ENCODE measurements around the gene TSPAN17. TPM values are rescaled to one million over a fixed set of nuclear protein-coding genes. Genes with fewer than 3 reads are reported as not detected.

The TSPAN17 gene
- total and polyA plus RNA-seq, 7 experiments from 2014 or later: 16.5 to 47.6 (median 19.3) TPM

DNA sequence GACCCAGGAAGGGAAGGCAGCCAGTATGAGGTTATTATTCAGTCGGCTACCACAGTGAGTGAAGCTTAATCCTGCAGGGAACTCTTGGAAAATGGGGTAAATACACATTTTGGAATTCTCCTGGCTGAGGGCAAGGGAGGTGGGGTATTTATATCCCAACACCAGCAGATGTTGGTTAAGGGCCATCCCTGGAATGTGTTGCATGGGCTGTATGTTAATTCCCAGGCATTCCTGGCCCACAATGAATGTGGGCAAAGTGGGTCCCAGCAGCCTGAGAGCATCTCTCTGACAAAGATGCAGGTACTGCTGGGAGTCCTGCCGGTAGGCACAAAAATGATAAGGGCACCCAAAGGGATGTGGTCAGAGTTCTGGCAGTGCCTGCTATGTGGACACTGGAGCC is 34.4 kb upstream of the TSPAN17 start:
- H3K36me3 ChIP-seq (ENCODE audit: control insufficient read depth in 2 of 3, insufficient read depth in 3 of 3, low read length in 3 of 3): no peaks in the 10 kb centered on the region
- peaks cover 46 to 70% (median 53%) of the 10 kb centered on the region in 5 donors for H3K27me3 Mint-ChIP-seq
- no peak overlapping the region for H3K4me3 ChIP-seq (ENCODE audit: low read length)
- ChIA-PET CTCF (no interaction called here), POLR2A (no interaction called here)
- peaks cover 3 to 5% of the 10 kb centered on the region in 2 donors for H3K27me3 ChIP-seq (ENCODE audit: control insufficient read depth in 2 of 2, insufficient read depth in 2 of 2, low read length in 2 of 2)
- H3K4me3 Mint-ChIP-seq: no peak overlapping the region
- H3K4me1 ChIP-seq (ENCODE audit: control insufficient read depth in 2 of 2, insufficient read depth in 2 of 2, low read length in 2 of 2): peaks cover 3 to 4% of the 10 kb centered on the region in 2 donors
- H3K27ac ChIP-seq (ENCODE audit: low read depth, low read length): no peak overlapping the region
- peaks cover 0 to 7% (median 0%) of the 10 kb centered on the region in 11 donors for H3K9me3 Mint-ChIP-seq
- ATAC-seq (no peak), DNase-seq (no peak)
- intact Hi-C loops (cut with micrococcal nuclease): no loop called here
- H3K4me1 Mint-ChIP-seq: peaks cover 4 to 17% (median 12%) of the 10 kb centered on the region in 7 donors
- no peaks in the 10 kb centered on the region for H3K9me3 ChIP-seq (ENCODE audit: control insufficient read depth in 2 of 3, low read length in 3 of 3)
- H3K36me3 Mint-ChIP-seq: peaks cover 0 to 14% (median 3%) of the 10 kb centered on the region in 5 donors
- no peak overlapping the region for H3K27ac Mint-ChIP-seq

DNA sequence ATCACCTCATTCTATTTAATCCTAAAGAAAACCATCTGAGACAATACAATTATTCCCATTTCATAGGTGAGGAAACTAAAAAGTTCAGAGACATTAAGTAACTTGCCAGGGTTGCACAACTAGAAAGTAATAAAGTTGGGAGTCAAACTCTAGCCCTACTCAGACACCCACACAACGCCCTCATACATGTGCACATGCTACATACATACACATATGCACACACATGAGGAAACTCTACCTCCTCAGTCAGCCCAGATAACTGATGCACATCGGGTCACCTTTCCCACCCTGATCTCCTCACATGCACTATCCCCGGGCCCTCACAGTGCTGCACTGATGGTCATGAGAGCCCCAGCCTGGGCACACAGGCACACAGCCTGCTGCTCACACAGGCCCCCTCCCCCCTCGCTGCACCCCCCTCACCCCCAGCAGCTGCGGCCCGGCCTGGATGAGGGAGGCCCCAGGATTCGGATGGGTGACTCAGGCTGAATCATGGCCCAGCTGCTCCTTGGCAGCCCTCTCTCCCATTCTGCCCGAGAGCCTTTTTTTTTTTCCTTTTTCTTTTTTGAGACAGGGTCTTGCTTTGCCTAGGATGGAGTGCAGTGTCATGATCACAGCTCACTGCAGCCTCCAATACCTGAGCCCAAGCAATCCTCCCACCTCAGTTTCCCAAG is 32.3 kb upstream of the TSPAN17 start:
- Mint-ChIP-seq H3K36me3 (peaks cover 0 to 16% (median 0%) of the 10 kb centered on the region in 5 donors), H3K9me3 (peaks cover 0 to 5% (median 0%) of the 10 kb centered on the region in 11 donors), H3K27me3 (peaks cover 47 to 83% (median 57%) of the 10 kb centered on the region in 5 donors), H3K4me1 (peaks cover 0 to 23% (median 12%) of the 10 kb centered on the region in 7 donors), H3K27ac (no peak overlapping the region), H3K4me3 (no peak overlapping the region)
- intact Hi-C loops (cut with micrococcal nuclease): no loop called here
- no peaks in the 10 kb centered on the region for H3K36me3 ChIP-seq (ENCODE audit: control insufficient read depth in 2 of 3, insufficient read depth in 3 of 3, low read length in 3 of 3)
- POLR2A ChIA-PET: no interaction called here
- ATAC-seq: no peak
- DNase-seq: no peak
- no peaks in the 10 kb centered on the region for H3K9me3 ChIP-seq (ENCODE audit: control insufficient read depth in 2 of 3, low read length in 3 of 3)
- CTCF ChIA-PET: interaction anchor here (0.7 kb wide), 1 partner anchor 836 kb away, joined by 8 read pairs; no protein-coding TSS in a partner anchor
- no peak overlapping the region for H3K4me3 ChIP-seq (ENCODE audit: low read length)
- H3K27me3 ChIP-seq (ENCODE audit: control insufficient read depth in 2 of 2, insufficient read depth in 2 of 2, low read length in 2 of 2): peaks cover 7 to 11% of the 10 kb centered on the region in 2 donors
- peaks cover 3 to 12% of the 10 kb centered on the region in 2 donors for H3K4me1 ChIP-seq (ENCODE audit: control insufficient read depth in 2 of 2, insufficient read depth in 2 of 2, low read length in 2 of 2)
- no peak overlapping the region for H3K27ac ChIP-seq (ENCODE audit: low read depth, low read length)

DNA sequence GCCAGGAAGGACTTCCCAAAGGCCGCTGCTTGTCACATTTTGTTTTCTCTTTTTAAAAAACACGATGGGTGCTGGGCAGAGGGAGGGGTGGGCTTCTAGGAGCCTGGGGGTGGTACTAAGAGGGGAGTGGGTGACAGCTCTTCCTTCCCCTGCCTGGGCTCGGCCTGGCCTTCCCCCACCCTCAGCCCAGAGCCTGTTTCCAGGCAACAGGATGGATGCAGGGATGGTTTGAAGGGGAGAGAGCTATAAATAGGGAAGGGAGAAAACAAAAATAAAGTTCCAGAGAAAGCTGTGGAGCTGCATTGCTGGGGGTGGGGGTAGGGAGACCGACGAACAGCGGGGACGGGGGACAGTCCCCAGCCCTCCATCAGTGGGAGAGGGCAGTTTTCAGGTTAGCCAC is 30.8 kb upstream of the TSPAN17 start:
- Histone ChIP-seq H3K27ac (ENCODE audit: low read depth, low read length) (no peak overlapping the region), H3K36me3 (ENCODE audit: control insufficient read depth in 2 of 3, insufficient read depth in 3 of 3, low read length in 3 of 3) (no peaks in the 10 kb centered on the region), H3K27me3 (ENCODE audit: control insufficient read depth in 2 of 2, insufficient read depth in 2 of 2, low read length in 2 of 2) (peaks cover 4 to 8% of the 10 kb centered on the region in 2 donors), H3K4me1 (ENCODE audit: control insufficient read depth in 2 of 2, insufficient read depth in 2 of 2, low read length in 2 of 2) (peaks cover 0 to 14% of the 10 kb centered on the region in 2 donors), H3K9me3 (ENCODE audit: control insufficient read depth in 2 of 3, low read length in 3 of 3) (no peaks in the 10 kb centered on the region), H3K4me3 (ENCODE audit: low read length) (no peak overlapping the region)
- ChIA-PET CTCF (no interaction called here), POLR2A (no interaction called here)
- Mint-ChIP-seq H3K4me3 (peak overlapping the region in 1 of 10 donors; percentile 30), H3K4me1 (peaks cover 8 to 23% (median 14%) of the 10 kb centered on the region in 7 donors), H3K36me3 (peaks cover 0 to 14% (median 4%) of the 10 kb centered on the region in 5 donors), H3K27ac (no peak overlapping the region), H3K9me3 (peaks cover 0 to 4% (median 0%) of the 10 kb centered on the region in 11 donors), H3K27me3 (peaks cover 53 to 93% (median 60%) of the 10 kb centered on the region in 5 donors)
- intact Hi-C loops (cut with micrococcal nuclease): no loop called here
- ATAC-seq (no peak), DNase-seq (no peak)

- Histone ChIP-seq H3K27ac (ENCODE audit: low read depth, low read length) (no peak overlapping the region), H3K9me3 (ENCODE audit: control insufficient read depth in 2 of 3, low read length in 3 of 3) (no peaks in the 10 kb centered on the region), H3K27me3 (ENCODE audit: control insufficient read depth in 2 of 2, insufficient read depth in 2 of 2, low read length in 2 of 2) (peaks cover 4 to 8% of the 10 kb centered on the region in 2 donors), H3K4me1 (ENCODE audit: control insufficient read depth in 2 of 2, insufficient read depth in 2 of 2, low read length in 2 of 2) (peaks cover 0 to 14% of the 10 kb centered on the region in 2 donors), H3K4me3 (ENCODE audit: low read length) (no peak overlapping the region), H3K36me3 (ENCODE audit: control insufficient read depth in 2 of 3, insufficient read depth in 3 of 3, low read length in 3 of 3) (no peaks in the 10 kb centered on the region)
- peaks cover 0 to 2% (median 0%) of the 10 kb centered on the region in 11 donors for H3K9me3 Mint-ChIP-seq
- H3K36me3 Mint-ChIP-seq: peaks cover 0 to 10% (median 4%) of the 10 kb centered on the region in 5 donors
- ChIA-PET CTCF (interaction anchor here (1.0 kb wide), 1 partner anchor 42 kb away, joined by 3 read pairs; no protein-coding TSS in a partner anchor), POLR2A (no interaction called here)
- ATAC-seq (no peak), DNase-seq (no peak)
- peak overlapping the region; percentile 38 to 80 (median 60) for H3K4me3 Mint-ChIP-seq
- H3K27me3 Mint-ChIP-seq: peaks cover 46 to 85% (median 51%) of the 10 kb centered on the region in 5 donors
- H3K27ac Mint-ChIP-seq: no peak overlapping the region
- intact Hi-C loops (cut with micrococcal nuclease): loop anchor here (1.0 to 2.0 kb wide), 5 partner anchors 8 to 889 kb away; partner anchors contain the start of genes GPRIN1 (in 1 of the 2) and TSPAN17 (in 1 of the 2)
- H3K4me1 Mint-ChIP-seq: peaks cover 8 to 23% (median 14%) of the 10 kb centered on the region in 7 donors
Observed at GRCh38 chr5:176618783-176619182, 28.5 kb upstream of the TSPAN17 start.

GRCh38 chr5:176619203-176619568 is 28.1 kb upstream of the TSPAN17 start:
- Histone ChIP-seq H3K4me3 (ENCODE audit: low read length) (peak overlapping the region; percentile 13), H3K27ac (ENCODE audit: low read depth, low read length) (no peak overlapping the region), H3K27me3 (ENCODE audit: control insufficient read depth in 2 of 2, insufficient read depth in 2 of 2, low read length in 2 of 2) (peaks cover 4 to 8% of the 10 kb centered on the region in 2 donors), H3K36me3 (ENCODE audit: control insufficient read depth in 2 of 3, insufficient read depth in 3 of 3, low read length in 3 of 3) (no peaks in the 10 kb centered on the region), H3K9me3 (ENCODE audit: control insufficient read depth in 2 of 3, low read length in 3 of 3) (no peaks in the 10 kb centered on the region), H3K4me1 (ENCODE audit: control insufficient read depth in 2 of 2, insufficient read depth in 2 of 2, low read length in 2 of 2) (peaks cover 0 to 14% of the 10 kb centered on the region in 2 donors)
- peak; percentile 34 to 83 (median 63) for DNase-seq
- Mint-ChIP-seq H3K4me1 (peaks cover 8 to 23% (median 14%) of the 10 kb centered on the region in 7 donors), H3K9me3 (peaks cover 0 to 2% (median 0%) of the 10 kb centered on the region in 11 donors), H3K36me3 (peaks cover 0 to 10% (median 4%) of the 10 kb centered on the region in 5 donors), H3K27ac (no peak overlapping the region), H3K27me3 (peaks cover 46 to 85% (median 51%) of the 10 kb centered on the region in 5 donors), H3K4me3 (peak overlapping the region; percentile 40 to 80 (median 60))
- CTCF ChIA-PET: interaction anchor here (0.7 to 1.0 kb wide), 2 partner anchors 41 kb away, joined by 3 read pairs; no protein-coding TSS in a partner anchor
- intact Hi-C loops (cut with micrococcal nuclease): loop anchor here (1.0 to 2.0 kb wide), 5 partner anchors 9 to 890 kb away; partner anchors contain the start of genes GPRIN1 (in 1 of the 2) and TSPAN17 (in 1 of the 2)
- ATAC-seq: peak; percentile 92
- POLR2A ChIA-PET: no interaction called here

GRCh38 chr5:176619569-176620332 is 27.5 kb upstream of the TSPAN17 start:
- H3K9me3 ChIP-seq (ENCODE audit: control insufficient read depth in 2 of 3, low read length in 3 of 3): no peaks in the 10 kb centered on the region
- intact Hi-C loops (cut with micrococcal nuclease): loop anchor here (1.0 to 2.0 kb wide), 5 partner anchors 9 to 890 kb away; partner anchors contain the start of genes GPRIN1 (in 1 of the 2) and TSPAN17 (in 1 of the 2)
- ATAC-seq: no peak
- H3K27me3 ChIP-seq (ENCODE audit: control insufficient read depth in 2 of 2, insufficient read depth in 2 of 2, low read length in 2 of 2): peaks cover 4 to 8% of the 10 kb centered on the region in 2 donors
- POLR2A ChIA-PET: interaction anchor here (0.7 kb wide), 1 partner anchor 27 kb away, joined by 3 read pairs; the partner anchor contains the start of gene TSPAN17
- H3K27ac ChIP-seq (ENCODE audit: low read depth, low read length): no peak overlapping the region
- H3K36me3 ChIP-seq (ENCODE audit: control insufficient read depth in 2 of 3, insufficient read depth in 3 of 3, low read length in 3 of 3): no peaks in the 10 kb centered on the region
- no peak for DNase-seq
- Mint-ChIP-seq H3K27ac (no peak overlapping the region), H3K4me3 (peak overlapping the region; percentile 70 to 85 (median 80)), H3K4me1 (peaks cover 8 to 23% (median 14%) of the 10 kb centered on the region in 7 donors), H3K27me3 (peaks cover 46 to 86% (median 50%) of the 10 kb centered on the region in 5 donors), H3K36me3 (peaks cover 0 to 10% (median 4%) of the 10 kb centered on the region in 5 donors), H3K9me3 (peaks cover 0 to 2% (median 0%) of the 10 kb centered on the region in 11 donors)
- peak overlapping the region; percentile 13 for H3K4me3 ChIP-seq (ENCODE audit: low read length)
- H3K4me1 ChIP-seq (ENCODE audit: control insufficient read depth in 2 of 2, insufficient read depth in 2 of 2, low read length in 2 of 2): peaks cover 0 to 14% of the 10 kb centered on the region in 2 donors
- CTCF ChIA-PET: interaction anchor here (0.7 kb wide), 1 partner anchor 41 kb away, joined by 3 read pairs; no protein-coding TSS in a partner anchor
